T follicular helper cell (primary cell): ENCODE measurements around the gene KPNA1.
A peak's percentile ranks its signal among the peaks of the same experiment; 100 is the strongest.

Experiments used
- DNase-seq: peaks from one replicate; pipeline ENCODE4 v3.0.0-alpha.2; 2020; ENCODE audit warnings: low read depth

Gene KPNA1

DNA sequence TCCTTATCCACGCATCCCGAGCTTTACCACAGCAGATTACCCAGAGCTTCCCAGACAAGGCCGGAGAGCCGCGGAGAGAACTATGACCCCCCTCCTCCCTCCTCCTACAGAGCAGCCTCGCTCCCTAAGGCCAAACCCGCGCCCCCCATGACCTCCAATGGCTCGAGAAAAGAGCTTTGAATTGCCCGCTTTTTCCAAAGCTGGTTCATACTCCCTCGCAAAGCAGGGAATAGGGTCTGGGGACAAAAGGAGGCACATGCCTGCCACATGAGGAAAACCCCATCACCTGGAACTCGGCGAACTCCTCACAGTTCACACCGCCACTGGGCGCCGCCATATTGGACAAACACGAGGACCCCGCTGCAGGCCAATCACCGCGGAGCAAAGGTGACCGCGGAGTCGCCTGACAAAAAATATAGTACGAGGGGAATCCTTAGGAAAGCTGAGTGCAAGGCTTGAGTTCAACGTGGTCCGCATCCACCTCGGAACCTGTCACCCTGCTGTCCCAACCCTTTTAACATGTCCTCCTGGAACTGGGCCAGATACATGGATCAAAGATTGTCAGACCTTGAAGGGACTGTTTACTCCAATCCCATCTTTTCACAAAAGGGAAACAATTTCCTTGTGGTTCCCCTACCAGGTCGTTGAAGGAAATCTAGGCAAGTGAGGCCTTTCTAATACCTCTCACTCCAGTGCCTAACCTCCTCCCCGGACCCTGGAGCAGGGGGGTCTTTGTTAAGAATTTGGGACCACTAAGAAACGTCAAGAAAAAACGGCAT lies 131.7 kb downstream of the KPNA1 start, which contains the start of gene MIX23:
TSS of gene MIX23 (minus strand) at position 344 of the 779 bp plus-strand sequence. CDS start at position 337, 7 bp downstream.
- DNase-seq, result peak; percentile 79

GRCh38 chr3:122377975-122378374 lies 136.8 kb downstream of the KPNA1 start:
- DNase-seq, result no peak

- DNase-seq, result no peak
Measured at GRCh38 chr3:122374034-122374433, 140.7 kb downstream of the KPNA1 start.
